Keratinocyte (primary cell): Measurements from ENCODE around the gene MLLT3.

Experiments used
- EZH2 ChIP-seq: IDR thresholded peaks from one replicate; pipeline ENCODE4 v1.6.1; 2012; ENCODE audit warnings: inconsistent platforms, mild to moderate bottlenecking, low read length, moderate library complexity
- TF ChIP-seq, protein P1 (sequence below), 3 experiments: IDR thresholded peaks in 1 of 3; conservative IDR thresholded peaks in 1 of 3; optimal IDR thresholded peaks in 1 of 3; 2 replicates in 2 of 3; 3 replicates in 1 of 3; pipeline versions ENCODE3 to v1.5.1; 2011; ENCODE audit warnings: low read length in 3 of 3, mild to moderate bottlenecking in 3 of 3, moderate library complexity in 2 of 3, control low read depth in 1 of 3, inconsistent platforms in 1 of 3; ENCODE audit not compliant: insufficient read depth in 2 of 3; ENCODE audit errors: extremely low read depth in 1 of 3

DNA sequence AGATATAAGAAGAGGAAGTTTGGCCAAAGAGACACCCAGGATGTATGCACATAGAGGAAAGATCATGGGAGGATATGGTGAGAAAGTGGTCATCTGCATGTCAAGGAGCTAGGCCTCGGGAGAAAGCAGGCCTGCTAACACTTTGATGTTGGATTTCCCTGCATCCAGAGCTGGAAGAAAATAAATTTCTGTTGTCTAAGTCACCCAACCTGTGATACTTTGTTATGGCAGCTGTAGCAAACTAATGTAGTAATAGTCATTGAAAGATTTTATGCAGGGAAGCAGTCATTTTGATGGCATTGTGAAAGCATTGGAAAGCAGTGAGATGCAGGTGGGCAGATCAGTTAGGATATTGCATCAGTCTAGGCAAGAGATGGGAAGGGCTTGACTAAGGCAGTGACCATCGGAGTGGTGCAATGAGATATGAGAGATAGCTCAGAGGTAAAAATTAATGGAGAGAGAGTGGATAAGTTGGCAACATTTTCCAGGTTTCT, 37.2 kb upstream of the MLLT3 start:
- TF ChIP-seq, protein P1, sequence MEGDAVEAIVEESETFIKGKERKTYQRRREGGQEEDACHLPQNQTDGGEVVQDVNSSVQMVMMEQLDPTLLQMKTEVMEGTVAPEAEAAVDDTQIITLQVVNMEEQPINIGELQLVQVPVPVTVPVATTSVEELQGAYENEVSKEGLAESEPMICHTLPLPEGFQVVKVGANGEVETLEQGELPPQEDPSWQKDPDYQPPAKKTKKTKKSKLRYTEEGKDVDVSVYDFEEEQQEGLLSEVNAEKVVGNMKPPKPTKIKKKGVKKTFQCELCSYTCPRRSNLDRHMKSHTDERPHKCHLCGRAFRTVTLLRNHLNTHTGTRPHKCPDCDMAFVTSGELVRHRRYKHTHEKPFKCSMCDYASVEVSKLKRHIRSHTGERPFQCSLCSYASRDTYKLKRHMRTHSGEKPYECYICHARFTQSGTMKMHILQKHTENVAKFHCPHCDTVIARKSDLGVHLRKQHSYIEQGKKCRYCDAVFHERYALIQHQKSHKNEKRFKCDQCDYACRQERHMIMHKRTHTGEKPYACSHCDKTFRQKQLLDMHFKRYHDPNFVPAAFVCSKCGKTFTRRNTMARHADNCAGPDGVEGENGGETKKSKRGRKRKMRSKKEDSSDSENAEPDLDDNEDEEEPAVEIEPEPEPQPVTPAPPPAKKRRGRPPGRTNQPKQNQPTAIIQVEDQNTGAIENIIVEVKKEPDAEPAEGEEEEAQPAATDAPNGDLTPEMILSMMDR (optimal IDR thresholded peaks at IDR 0.05 in 1 of 3, IDR thresholded peaks at IDR 0.05 in 1 of 3, conservative IDR thresholded peaks at IDR 0.05 in 1 of 3; ENCODE audit: extremely low read depth in 1 of 3, insufficient read depth in 2 of 3, low read length in 3 of 3) = no peak
- no peak for TF ChIP-seq EZH2
